Measurements from ENCODE around the gene SKP2. TPM values are rescaled to one million over a fixed set of nuclear protein-coding genes. Genes with fewer than 3 reads are reported as not detected.

The SKP2 gene
- 41.3 TPM for total RNA-seq (ENCODE audit: unreplicated experiment)
- long read RNA-seq, partial matches to known transcripts, result 0 of 2 reads
- long read RNA-seq, other reads (novel, unspliced or antisense), result 2 of 2 reads

- DNase-seq (ENCODE audit: low spot score), result peak; percentile 96
- no peak for TF ChIP-seq CTCF (IDR thresholded peaks at IDR 0.05; ENCODE audit: unreplicated experiment)
- Mint-ChIP-seq H3K36me3 (ENCODE audit: low read depth, unreplicated experiment) (peaks cover 13% of the 10 kb centered on the region), H3K4me1 (ENCODE audit: unreplicated experiment) (peaks cover 16% of the 10 kb centered on the region), H3K27me3 (ENCODE audit: unreplicated experiment) (peaks cover 2% of the 10 kb centered on the region), H3K4me3 (ENCODE audit: unreplicated experiment) (peak within 1 kb of the TSS; percentile 94), H3K9me3 (ENCODE audit: unreplicated experiment) (no peaks in the 10 kb centered on the region), H3K27ac (ENCODE audit: unreplicated experiment) (peak within 1 kb of the TSS; percentile 58)
Observed at GRCh38 chr5:36151434-36152323, at the start of gene SKP2, which contains the start of gene LMBRD2. SKP2 (plus strand) TSS chr5:36152111; CDS start chr5:36152263, 152 bp downstream. LMBRD2 (minus strand) TSS chr5:36151887; CDS start chr5:36143349, 8,538 bp downstream.

GRCh38 chr5:36105819-36106218, 46.1 kb upstream of the SKP2 start:
- Mint-ChIP-seq H3K4me3 (ENCODE audit: unreplicated experiment) (no peak overlapping the region), H3K27ac (ENCODE audit: unreplicated experiment) (no peak overlapping the region), H3K4me1 (ENCODE audit: unreplicated experiment) (no peaks in the 10 kb centered on the region), H3K36me3 (ENCODE audit: low read depth, unreplicated experiment) (no peaks in the 10 kb centered on the region), H3K9me3 (ENCODE audit: unreplicated experiment) (no peaks in the 10 kb centered on the region), H3K27me3 (ENCODE audit: unreplicated experiment) (peaks cover 2% of the 10 kb centered on the region)
- no peak for DNase-seq (ENCODE audit: low spot score)
- no peak for TF ChIP-seq CTCF (IDR thresholded peaks at IDR 0.05; ENCODE audit: unreplicated experiment)

- Mint-ChIP-seq H3K4me1 (ENCODE audit: unreplicated experiment) (no peaks in the 10 kb centered on the region), H3K9me3 (ENCODE audit: unreplicated experiment) (no peaks in the 10 kb centered on the region), H3K4me3 (ENCODE audit: unreplicated experiment) (no peak overlapping the region), H3K36me3 (ENCODE audit: low read depth, unreplicated experiment) (no peaks in the 10 kb centered on the region), H3K27ac (ENCODE audit: unreplicated experiment) (no peak overlapping the region), H3K27me3 (ENCODE audit: unreplicated experiment) (peaks cover 2% of the 10 kb centered on the region)
- no peak for DNase-seq (ENCODE audit: low spot score)
- no peak for TF ChIP-seq CTCF (IDR thresholded peaks at IDR 0.05; ENCODE audit: unreplicated experiment)
Observed at GRCh38 chr5:36108758-36109460, 43.0 kb upstream of the SKP2 start.

GRCh38 chr5:36111238-36111637, 40.7 kb upstream of the SKP2 start:
- no peaks in the 10 kb centered on the region for H3K36me3 Mint-ChIP-seq (ENCODE audit: low read depth, unreplicated experiment)
- H3K4me1 Mint-ChIP-seq (ENCODE audit: unreplicated experiment), result no peaks in the 10 kb centered on the region
- H3K27ac Mint-ChIP-seq (ENCODE audit: unreplicated experiment), result no peak overlapping the region
- H3K27me3 Mint-ChIP-seq (ENCODE audit: unreplicated experiment), result peaks cover 2% of the 10 kb centered on the region
- TF ChIP-seq CTCF (IDR thresholded peaks at IDR 0.05; ENCODE audit: unreplicated experiment), result no peak
- no peaks in the 10 kb centered on the region for H3K9me3 Mint-ChIP-seq (ENCODE audit: unreplicated experiment)
- no peak overlapping the region for H3K4me3 Mint-ChIP-seq (ENCODE audit: unreplicated experiment)
- DNase-seq (ENCODE audit: low spot score), result no peak

Data from endothelial cell (in vitro differentiated cells).